H1 (cell line): ENCODE results near the gene NTN4. TPM values are rescaled to one million over a fixed set of nuclear protein-coding genes. Genes with fewer than 3 reads are reported as not detected.

Experiments
- CTCF ChIA-PET: fragments of 300-600 bp; sonication (Branson Sonifier 250); formaldehyde crosslinking; loops from one replicate; lab custom pipeline; 2021; ENCODE audit not compliant: partially characterized antibody; lab: Charles Lee
- POLR2A ChIA-PET: fragments of 300-600 bp; sonication (Branson Sonifier 250); formaldehyde crosslinking; loops from one replicate; lab custom pipeline; 2021; ENCODE audit warnings: inconsistent platforms; ENCODE audit not compliant: partially characterized antibody; lab: Charles Lee
- DNase-seq, 2 experiments: peaks; one replicate each; pipeline versions ENCODE4 v3.0.0 to v3.0.0-alpha.2; 2010 to 2022; ENCODE audit warnings: low spot score in 2 of 2, low read depth in 1 of 2, mixed read lengths in 1 of 2
- FAIRE-seq: peaks from 2 replicates; lab custom pipeline; 2011; peaks lifted over from hg19 to GRCh38; lab: Jason Lieb, UNC
- H2AFZ ChIP-seq: 2 replicates; pipeline ENCODE4 v1.8.1; 2012; ENCODE audit warnings: low read length, inconsistent platforms
- H2AK5ac ChIP-seq: 2 replicates; pipeline ENCODE4 v1.6.1; 2013; ENCODE audit warnings: low read depth, low read length
- H2BK120ac ChIP-seq: replicated peaks from 2 replicates; pipeline ENCODE3; 2013; ENCODE audit warnings: low read depth, low read length, inconsistent platforms
- H2BK12ac ChIP-seq: 2 replicates; pipeline ENCODE4 v1.6.1; 2013; ENCODE audit warnings: low read depth, low read length
- H2BK15ac ChIP-seq: 2 replicates; pipeline ENCODE4 v1.6.1; 2013; ENCODE audit warnings: low read length
- H2BK20ac ChIP-seq: 2 replicates; pipeline ENCODE4 v1.6.1; 2013; ENCODE audit warnings: low read length
- H2BK5ac ChIP-seq: 2 replicates; pipeline ENCODE4 v1.6.1; 2013; ENCODE audit warnings: low read depth, low read length
- H3K14ac ChIP-seq: 2 replicates; pipeline ENCODE4 v1.6.1; 2013; ENCODE audit warnings: inconsistent platforms; ENCODE audit not compliant: insufficient read length
- H3K18ac ChIP-seq: 2 replicates; pipeline ENCODE4 v1.6.1; 2013; ENCODE audit warnings: low read length; ENCODE audit errors: extremely low read depth
- H3K23ac ChIP-seq: 2 replicates; pipeline ENCODE4 v1.6.1; 2013; ENCODE audit warnings: inconsistent platforms; ENCODE audit not compliant: insufficient read length
- H3K23me2 ChIP-seq: 2 replicates; pipeline ENCODE4 v1.6.1; 2013; ENCODE audit warnings: low read depth, low read length
- H3K27ac ChIP-seq: 2 replicates; pipeline ENCODE4 v1.6.1; 2011; ENCODE audit warnings: low read depth, low read length, inconsistent platforms
- H3K27me3 ChIP-seq, 4 experiments: replicated peaks in 1 of 4; 1 replicate in 1 of 4; 2 replicates in 3 of 4; pipeline versions ENCODE4 v1.6.1 to v1.8.1; 2011 to 2013; ENCODE audit warnings: low read length in 3 of 4, mild to moderate bottlenecking in 3 of 4, inconsistent platforms in 2 of 4, mixed read lengths in 2 of 4, moderate library complexity in 1 of 4; ENCODE audit not compliant: control insufficient read depth in 3 of 4, insufficient read depth in 3 of 4; ENCODE audit errors: extremely low read depth in 1 of 4
- H3K36me3 ChIP-seq, 4 experiments: 2 replicates each; pipeline versions ENCODE4 v1.6.1 to v1.8.1; 2011 to 2013; ENCODE audit warnings: mild to moderate bottlenecking in 4 of 4, low read length in 3 of 4, moderate library complexity in 2 of 4, control low read depth in 1 of 4, inconsistent platforms in 1 of 4; ENCODE audit not compliant: insufficient read depth in 4 of 4, control insufficient read depth in 2 of 4
- H3K4ac ChIP-seq: replicated peaks from 2 replicates; pipeline ENCODE3; 2013; ENCODE audit warnings: low read length, low read depth, mixed read lengths, inconsistent platforms; ENCODE audit not compliant: insufficient read length
- H3K4me1 ChIP-seq, 4 experiments: replicated peaks in 1 of 4; 1 replicate in 1 of 4; 2 replicates in 3 of 4; pipeline versions ENCODE4 v1.6.1 to v1.8.1; 2011 to 2013; ENCODE audit warnings: low read length in 3 of 4, inconsistent platforms in 2 of 4, mixed read lengths in 1 of 4; ENCODE audit not compliant: insufficient read depth in 4 of 4, control insufficient read depth in 3 of 4
- H3K4me2 ChIP-seq, 2 experiments: 2 replicates each; pipeline versions ENCODE4 v1.6.1 to v1.8.1; 2011 to 2013; ENCODE audit warnings: low read depth in 2 of 2, low read length in 2 of 2, control low read depth in 1 of 2, inconsistent platforms in 1 of 2, mild to moderate bottlenecking in 1 of 2; ENCODE audit not compliant: insufficient read depth in 1 of 2
- H3K4me3 ChIP-seq, 4 experiments: fragments of 200-600, 300-600 bp in 1 of 4; sonication (generic), shearing (Covaris generic), sonication (Bioruptor Twin) in 1 of 4; 2 replicates each; pipeline versions ENCODE4 v1.5.1 to v1.8.1; 2011 to 2016; ENCODE audit warnings: low read length in 4 of 4, low read depth in 3 of 4, control low read depth in 2 of 4, inconsistent platforms in 2 of 4, mild to moderate bottlenecking in 2 of 4, mixed read lengths in 1 of 4, moderate library complexity in 1 of 4; ENCODE audit not compliant: insufficient read depth in 2 of 4; ENCODE audit errors: extremely low read depth in 1 of 4
- H3K56ac ChIP-seq: replicated peaks from 2 replicates; pipeline ENCODE3; 2013; ENCODE audit warnings: low read depth, mild to moderate bottlenecking, mixed read lengths, low read length, inconsistent platforms; ENCODE audit not compliant: insufficient read length
- H3K79me1 ChIP-seq: 2 replicates; pipeline ENCODE4 v1.6.1; 2013; ENCODE audit warnings: low read depth, low read length, control low read depth
- H3K79me2 ChIP-seq, 2 experiments: 2 replicates each; pipeline versions ENCODE4 v1.6.1 to v1.8.1; 2012 to 2013; ENCODE audit warnings: low read length in 2 of 2, mild to moderate bottlenecking in 2 of 2, inconsistent platforms in 1 of 2; ENCODE audit not compliant: insufficient read depth in 2 of 2, control insufficient read depth in 1 of 2
- H3K9ac ChIP-seq, 4 experiments: replicated peaks in 1 of 4; 1 replicate in 1 of 4; 2 replicates in 3 of 4; pipeline versions ENCODE4 v1.6.1 to v1.8.1; 2011 to 2013; ENCODE audit warnings: low read depth in 3 of 4, low read length in 3 of 4, control low read depth in 2 of 4, mild to moderate bottlenecking in 2 of 4, moderate library complexity in 2 of 4, inconsistent platforms in 1 of 4; ENCODE audit errors: extremely low read depth in 1 of 4
- H3K9me3 ChIP-seq, 2 experiments: 2 replicates each; pipeline versions ENCODE4 v1.6.1 to v1.8.1; 2012 to 2013; ENCODE audit warnings: mild to moderate bottlenecking in 2 of 2, moderate library complexity in 2 of 2, control low read depth in 1 of 2, inconsistent platforms in 1 of 2, low read depth in 1 of 2, low read length in 1 of 2, mixed read lengths in 1 of 2; ENCODE audit not compliant: insufficient read depth in 2 of 2
- H4K20me1 ChIP-seq, 2 experiments: replicated peaks in 1 of 2; 2 replicates each; pipeline versions ENCODE3 to v1.8.1; 2011 to 2013; ENCODE audit warnings: inconsistent platforms in 2 of 2, low read length in 2 of 2, mild to moderate bottlenecking in 1 of 2; ENCODE audit not compliant: insufficient read depth in 2 of 2, control insufficient read depth in 1 of 2
- H4K5ac ChIP-seq: 2 replicates; pipeline ENCODE4 v1.6.1; 2013; ENCODE audit warnings: low read length, low read depth, mixed read lengths, inconsistent platforms; ENCODE audit not compliant: insufficient read length
- H4K8ac ChIP-seq: 2 replicates; pipeline ENCODE4 v1.8.0; 2013; ENCODE audit warnings: mild to moderate bottlenecking, moderate library complexity, low read length, inconsistent platforms; ENCODE audit not compliant: insufficient read depth; ENCODE audit errors: extremely low read depth
- H4K91ac ChIP-seq: replicated peaks from 2 replicates; pipeline ENCODE3; 2013; ENCODE audit warnings: low read length, mixed read lengths, inconsistent platforms; ENCODE audit not compliant: insufficient read length
- BRCA1 ChIP-seq: IDR thresholded peaks from 2 replicates; pipeline ENCODE4 v1.6.1; 2012; ENCODE audit warnings: low read depth, low read length, improper control_type of control experiment
- CEBPB ChIP-seq: IDR thresholded peaks from 2 replicates; pipeline ENCODE4 v1.6.1; 2012; ENCODE audit warnings: low read depth, low read length
- CTCF ChIP-seq, 3 experiments: IDR thresholded peaks; 1 replicate in 2 of 3; 2 replicates in 1 of 3; pipeline versions ENCODE4 v1.5.1 to v1.6.1; 2011; ENCODE audit warnings: low read length in 3 of 3, mild to moderate bottlenecking in 3 of 3, inconsistent platforms in 2 of 3, low read depth in 1 of 3, moderate library complexity in 1 of 3; ENCODE audit not compliant: insufficient read depth in 1 of 3; ENCODE audit errors: control extremely low read depth in 1 of 3
- KDM5A ChIP-seq: fragments of 200-600 bp; IDR thresholded peaks from 2 replicates; pipeline ENCODE4 v1.7.1; 2012; ENCODE audit warnings: mild to moderate bottlenecking, low read length, inconsistent platforms, mixed read lengths
- SIX5 ChIP-seq: IDR thresholded peaks from 2 replicates; pipeline ENCODE4 v1.6.1; 2011; ENCODE audit warnings: mild to moderate bottlenecking, low read depth, low read length
- SP4 ChIP-seq: IDR thresholded peaks from 2 replicates; pipeline ENCODE4 v1.6.1; 2012; ENCODE audit warnings: low read length, inconsistent platforms
- USF2 ChIP-seq: IDR thresholded peaks from 2 replicates; pipeline ENCODE4 v1.6.1; 2011; ENCODE audit warnings: low read length, improper control_type of control experiment
- WGBS, 2 experiments: shearing (Covaris generic) in 1 of 2; methylation state at CpG; one replicate each; pipeline versions ENCODE4 v1.1.6 to v1.1.7; 2013 to 2015; ENCODE audit warnings: low lambda C conversion rate in 2 of 2, mixed read lengths in 2 of 2, inconsistent platforms in 1 of 2, low coverage in 1 of 2, missing lambda C conversion rate in 1 of 2; ENCODE audit not compliant: insufficient replicate concordance in 2 of 2, insufficient coverage in 1 of 2, insufficient read length in 1 of 2; ENCODE audit errors: extremely low coverage in 1 of 2, missing lambda C conversion rate in 1 of 2; 5-methylcytosine and 5-hydroxymethylcytosine counted together
- polyA plus RNA-seq, 7 experiments: library from polyadenylated mRNA; depleted of rRNA in 3 of 7; stranded (reverse) in 5 of 7; unstranded in 2 of 7; fragments of >200 nt in 5 of 7; fragments of 200-250 nt in 2 of 7; gene quantifications; 1 replicate in 5 of 7; 2 replicates in 1 of 7; 4 replicates in 1 of 7; pipeline versions ENCODE4 v1.2.1 to v1.2.3, GENCODE V29; 2011 to 2013; ENCODE audit warnings: missing spikeins in 2 of 7, mixed read lengths in 2 of 7
- total RNA-seq: library from RNA; stranded (reverse); fragmentation: NEBNext Ultra II Directional; extraction: Animal tissue kit (Norgen Biotek cat#: 25700); gene quantifications from 2 replicates; pipeline ENCODE4 v1.2.1, GENCODE V29; 2021

Gene NTN4
- total and polyA plus RNA-seq, 2 of the 8 experiments (the other 6 are each of a cell fraction or from before 2014, with no cell fraction given), result 0.74 to 1.3 TPM

- no peak overlapping the region for H4K91ac ChIP-seq
- no peak overlapping the region for H2BK15ac ChIP-seq
- H3K23ac ChIP-seq, result no peak overlapping the region
- H3K4me2 ChIP-seq, result no peak overlapping the region
- WGBS, 2 experiments, result 88% methylated on average over 1 of the region's 1 CpG; no CpG with 5 or more reads in 1 of the 2 experiments
- no peaks in the 10 kb centered on the region for H3K9me3 ChIP-seq
- H2BK5ac ChIP-seq, result no peak overlapping the region
- H4K20me1 ChIP-seq, result no peaks in the 10 kb centered on the region
- H2AK5ac ChIP-seq, result no peak overlapping the region
- no peak overlapping the region for H2BK120ac ChIP-seq
- no peak overlapping the region for H3K14ac ChIP-seq
- no peak overlapping the region for H3K4ac ChIP-seq
- no peak overlapping the region for H2BK12ac ChIP-seq
- no peak overlapping the region for H3K27ac ChIP-seq
- no peak overlapping the region for H2AFZ ChIP-seq
- CTCF ChIA-PET, result interaction anchor here (0.7 to 1.8 kb wide), 3 partner anchors 14 to 255 kb away, joined by 3 to 5 read pairs (median 4); no protein-coding TSS in a partner anchor
- TF ChIP-seq SIX5 (no peak), CEBPB (no peak), SP4 (no peak), CTCF (IDR thresholded peaks at IDR 0.05; ENCODE audit: control extremely low read depth in 1 of 3, insufficient read depth in 1 of 3, low read depth in 1 of 3, low read length in 3 of 3) (no peak), KDM5A (no peak), BRCA1 (no peak), USF2 (no peak)
- TF ChIP-seq, all 59 proteins: peak for 0
- no peaks in the 10 kb centered on the region for H3K27me3 ChIP-seq
- H2BK20ac ChIP-seq, result no peak overlapping the region
- no peaks in the 10 kb centered on the region for H3K36me3 ChIP-seq
- H3K79me1 ChIP-seq, result no peaks in the 10 kb centered on the region
- no peak overlapping the region for H3K56ac ChIP-seq
- DNase-seq, result no peak
- H3K18ac ChIP-seq, result no peak overlapping the region
- no peaks in the 10 kb centered on the region for H3K23me2 ChIP-seq
- H3K4me3 ChIP-seq, result no peak overlapping the region
- H4K8ac ChIP-seq, result no peak overlapping the region
- no peaks in the 10 kb centered on the region for H3K4me1 ChIP-seq
- no peaks in the 10 kb centered on the region for H3K79me2 ChIP-seq
- no peak overlapping the region for H3K9ac ChIP-seq
- H4K5ac ChIP-seq, result no peak overlapping the region
- FAIRE-seq, result no peak
- POLR2A ChIA-PET, result interaction anchor here (0.5 kb wide), 1 partner anchor 718 kb away, joined by 3 read pairs; no protein-coding TSS in a partner anchor
These were observed 129.2 kb downstream of the NTN4 start for GRCh38 chr12:95661360-95661759.
